Measurements from ENCODE around the gene FKBP1B.
"Not testable (repeated sequence)": the region's sequence is repeated elsewhere in the genome, so short reads cannot be mapped to it uniquely, and the experiment has no call there.

Gene FKBP1B

DNA sequence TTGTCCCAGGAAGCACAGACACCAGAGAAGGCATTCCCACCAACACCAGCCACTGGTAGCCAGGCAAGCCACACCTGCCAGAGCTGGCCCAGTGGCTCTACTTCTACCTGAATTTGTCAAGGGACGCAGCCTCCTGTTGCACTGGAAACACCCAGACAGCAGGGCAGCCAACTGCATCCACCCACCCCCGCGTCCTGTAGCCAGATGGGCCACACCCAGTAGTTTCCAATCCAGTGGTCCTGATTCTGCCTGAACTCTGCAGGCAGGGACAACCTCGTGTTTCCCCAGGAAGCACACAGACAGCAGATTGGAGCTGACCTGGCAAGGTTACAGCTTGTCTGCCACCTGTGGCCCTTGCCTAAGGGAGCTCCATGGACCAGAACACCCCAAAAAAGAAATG lies 55.4 kb downstream of the FKBP1B start:
- DNase-seq: no peak

DNA sequence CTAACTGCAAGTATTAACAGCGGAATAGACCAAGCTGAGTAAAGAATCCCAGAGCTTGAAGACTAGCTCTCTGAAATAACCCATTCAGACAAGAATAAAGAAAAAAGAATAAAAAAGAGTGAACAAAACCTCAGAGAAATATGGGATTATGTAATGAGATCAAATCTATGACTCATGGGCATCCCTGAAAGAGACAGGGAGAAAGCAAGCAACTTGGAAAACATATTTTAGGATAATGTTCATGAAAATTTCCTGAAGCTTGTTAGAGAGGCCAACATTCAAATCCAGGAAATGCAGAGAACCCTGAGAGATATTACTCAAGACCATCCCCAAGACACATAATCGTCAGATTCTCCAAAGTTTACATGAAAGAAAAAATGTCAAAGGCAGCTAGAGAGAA lies 56.3 kb downstream of the FKBP1B start:
- no peak for DNase-seq

- DNase-seq: no peak
Measured at GRCh38 chr2:24106786-24107185, 57.2 kb downstream of the FKBP1B start.

GRCh38 chr2:24107336-24107735 lies 57.8 kb downstream of the FKBP1B start:
- no peak for DNase-seq

DNA sequence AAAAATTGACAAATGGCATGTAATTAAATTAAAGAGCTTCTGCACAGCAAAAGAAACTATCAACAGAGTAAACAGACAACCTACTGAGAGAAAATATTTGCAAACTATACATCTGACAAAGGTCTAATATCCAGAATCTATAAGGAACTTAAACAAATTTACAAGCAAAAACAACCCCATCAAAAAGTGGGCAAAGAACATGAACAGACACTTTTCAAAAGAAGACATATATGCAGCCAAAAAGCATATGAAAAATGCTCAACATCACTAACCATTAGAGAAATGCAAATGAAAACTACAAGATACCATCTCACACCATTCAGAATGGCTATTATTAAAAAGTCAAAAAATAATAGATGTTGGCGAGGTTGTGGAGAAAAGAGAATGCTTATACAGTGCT lies 59.9 kb downstream of the FKBP1B start:
- DNase-seq: not testable (repeated sequence)

DNA sequence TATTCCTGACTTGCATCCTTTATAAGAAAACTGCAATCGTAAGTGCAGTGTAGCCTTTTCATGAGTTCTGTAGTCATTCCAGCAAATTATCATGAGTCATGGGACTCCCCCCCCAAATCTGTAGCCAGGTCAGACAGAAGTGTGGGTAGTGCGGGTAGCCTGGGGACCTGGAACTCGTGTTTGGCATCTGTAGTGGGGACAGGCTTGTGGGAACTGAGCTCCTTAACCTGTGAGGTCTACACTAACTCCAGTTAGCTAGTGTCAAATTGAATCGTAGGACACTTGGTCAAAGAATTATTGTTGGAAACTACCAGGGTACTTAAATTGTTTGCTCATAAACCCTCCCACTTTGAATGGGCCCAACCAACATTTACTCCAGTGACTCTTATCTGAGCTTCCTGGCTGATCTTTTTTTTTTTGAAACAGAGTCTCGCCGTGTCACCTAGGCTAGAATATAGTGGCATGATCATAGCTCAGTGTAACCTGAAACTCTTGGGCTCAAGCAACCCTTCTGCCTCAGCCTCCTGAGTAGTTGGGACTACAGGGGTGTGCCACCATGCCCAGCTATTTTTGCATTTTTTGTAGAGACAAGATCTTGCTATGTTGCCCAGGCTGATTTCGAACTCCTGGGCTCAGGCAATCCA lies 61.2 kb downstream of the FKBP1B start:
- no peak for DNase-seq

DNA sequence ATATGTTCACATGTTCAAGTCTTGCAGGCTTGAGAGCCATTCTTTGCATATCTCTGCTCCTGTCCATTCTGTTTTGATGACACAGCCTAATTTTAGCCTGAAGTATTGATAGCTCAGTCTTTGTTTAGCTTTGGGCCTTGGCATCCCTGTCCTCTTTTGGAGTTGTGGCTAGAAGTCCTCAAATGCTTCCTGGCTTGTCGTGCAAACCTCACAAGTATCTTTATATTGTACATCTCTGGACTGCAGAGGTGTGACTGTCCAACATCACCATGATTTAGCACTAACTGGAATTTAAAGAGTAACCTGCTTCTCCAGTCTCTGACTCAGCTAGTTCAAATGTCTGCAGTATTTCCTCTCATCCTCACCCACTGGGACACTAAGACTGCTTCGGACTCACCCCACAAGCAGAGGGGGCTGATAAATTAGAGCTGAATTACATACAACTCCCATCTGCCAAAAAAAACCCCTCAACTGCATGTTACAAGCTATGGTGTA lies 61.9 kb downstream of the FKBP1B start:
- no peak for DNase-seq
